ENCODE results near the gene ZNF491.
A peak's percentile ranks its signal among the peaks of the same experiment; 100 is the strongest.
"Not testable (repeated sequence)": the region's sequence is repeated elsewhere in the genome, so short reads cannot be mapped to it uniquely, and the experiment has no call there.

Gene ZNF491

DNA sequence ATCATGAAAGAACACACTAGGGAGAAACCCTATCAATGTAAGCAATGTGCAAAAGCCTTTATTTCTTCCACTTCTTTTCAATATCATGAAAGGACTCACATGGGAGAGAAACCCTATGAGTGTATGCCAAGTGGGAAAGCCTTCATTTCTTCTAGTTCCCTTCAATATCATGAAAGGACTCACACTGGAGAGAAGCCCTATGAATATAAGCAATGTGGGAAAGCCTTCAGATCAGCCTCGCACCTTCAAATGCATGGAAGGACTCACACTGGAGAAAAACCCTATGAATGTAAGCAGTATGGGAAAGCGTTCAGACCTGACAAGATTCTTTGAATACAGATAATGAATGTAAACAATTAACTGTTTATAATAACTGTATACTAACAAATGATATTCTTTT, 35.2 kb downstream of the ZNF491 start:
- Histone ChIP-seq H3K9ac (ENCODE audit: low read depth in 1 of 2, low read length in 2 of 2) (no peak overlapping the region), H3K9me3 (ENCODE audit: control insufficient read depth in 2 of 2, low read length in 2 of 2) (peaks cover 30 to 41% of the 10 kb centered on the region in 2 donors), H3K4me1 (ENCODE audit: control insufficient read depth in 2 of 2, insufficient read depth in 2 of 2, low read length in 2 of 2) (no peaks in the 10 kb centered on the region), H3K4me3 (ENCODE audit: low read length in 2 of 2) (no peak overlapping the region), H3K27me3 (ENCODE audit: control insufficient read depth in 2 of 2, insufficient read depth in 2 of 2, low read length in 2 of 2) (no peaks in the 10 kb centered on the region), H3K27ac (ENCODE audit: low read depth in 2 of 2, low read length in 2 of 2) (no peak overlapping the region), H3K36me3 (ENCODE audit: control insufficient read depth in 2 of 2, insufficient read depth in 2 of 2, low read length in 2 of 2) (peaks cover 46 to 49% of the 10 kb centered on the region in 2 donors)

DNA sequence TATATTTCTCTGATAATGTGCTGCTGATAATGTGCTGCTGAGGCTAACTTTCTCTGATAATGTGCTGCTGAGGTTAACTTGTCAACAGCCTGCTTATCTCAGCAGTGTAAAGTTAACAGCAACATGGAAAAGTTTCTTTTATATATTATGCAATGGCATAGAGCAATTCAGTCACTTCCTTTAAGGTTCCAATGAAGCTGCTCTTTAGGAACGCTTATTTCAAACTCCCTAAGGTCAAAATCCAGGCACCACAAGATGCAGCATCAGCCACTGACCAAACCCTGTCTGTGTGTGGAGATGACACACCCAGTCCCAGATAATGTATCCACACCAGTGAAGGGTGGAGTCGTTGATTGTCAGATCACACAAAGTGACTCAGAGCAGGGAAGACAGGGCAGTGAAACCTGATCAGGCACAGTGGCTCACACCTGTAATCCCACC, 37.3 kb downstream of the ZNF491 start:
- Histone ChIP-seq H3K36me3 (ENCODE audit: control insufficient read depth in 2 of 2, insufficient read depth in 2 of 2, low read length in 2 of 2) (peaks cover 28 to 32% of the 10 kb centered on the region in 2 donors), H3K9me3 (ENCODE audit: control insufficient read depth in 2 of 2, low read length in 2 of 2) (peaks cover 25 to 33% of the 10 kb centered on the region in 2 donors)
- H3K4me3 ChIP-seq (ENCODE audit: low read length in 2 of 2); H3K27ac ChIP-seq (ENCODE audit: low read depth in 2 of 2, low read length in 2 of 2); H3K4me1 ChIP-seq (ENCODE audit: control insufficient read depth in 2 of 2, insufficient read depth in 2 of 2, low read length in 2 of 2); H3K27me3 ChIP-seq (ENCODE audit: control insufficient read depth in 2 of 2, insufficient read depth in 2 of 2, low read length in 2 of 2); H3K9ac ChIP-seq (ENCODE audit: low read depth in 1 of 2, low read length in 2 of 2): not testable (repeated sequence)

GRCh38 chr19:11843722-11844121, 45.4 kb downstream of the ZNF491 start:
- Histone ChIP-seq H3K4me3 (ENCODE audit: low read length in 2 of 2) (no peak overlapping the region), H3K36me3 (ENCODE audit: control insufficient read depth in 2 of 2, insufficient read depth in 2 of 2, low read length in 2 of 2) (no peaks in the 10 kb centered on the region), H3K27me3 (ENCODE audit: control insufficient read depth in 2 of 2, insufficient read depth in 2 of 2, low read length in 2 of 2) (no peaks in the 10 kb centered on the region), H3K9ac (ENCODE audit: low read depth in 1 of 2, low read length in 2 of 2) (no peak overlapping the region), H3K27ac (ENCODE audit: low read depth in 2 of 2, low read length in 2 of 2) (no peak overlapping the region), H3K9me3 (ENCODE audit: control insufficient read depth in 2 of 2, low read length in 2 of 2) (no peaks in the 10 kb centered on the region), H3K4me1 (ENCODE audit: control insufficient read depth in 2 of 2, insufficient read depth in 2 of 2, low read length in 2 of 2) (peaks cover 2 to 4% of the 10 kb centered on the region in 2 donors)

DNA sequence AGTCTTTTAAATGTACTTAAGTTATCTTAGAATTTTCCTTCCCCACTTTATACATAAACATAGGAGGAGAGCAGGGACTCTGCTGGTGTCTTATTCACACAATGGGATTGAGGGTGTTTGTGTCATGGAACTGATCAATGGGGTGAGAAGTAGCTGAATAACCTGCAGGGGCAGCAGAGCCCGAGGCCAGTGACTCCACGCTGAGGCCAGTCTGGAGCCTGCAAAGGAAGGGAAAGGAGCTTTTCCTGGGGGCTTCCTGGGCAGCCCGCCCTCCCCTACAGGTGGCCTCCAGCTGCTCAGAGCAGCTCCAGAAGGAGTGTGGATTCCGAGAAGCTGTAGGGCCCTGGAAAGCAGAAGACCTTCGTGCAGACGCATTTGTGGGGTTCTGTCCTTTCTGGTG, 49.3 kb downstream of the ZNF491 start:
- not testable (repeated sequence) for H3K4me3 ChIP-seq (ENCODE audit: low read length in 2 of 2); H3K9me3 ChIP-seq (ENCODE audit: control insufficient read depth in 2 of 2, low read length in 2 of 2); H3K36me3 ChIP-seq (ENCODE audit: control insufficient read depth in 2 of 2, insufficient read depth in 2 of 2, low read length in 2 of 2); H3K9ac ChIP-seq (ENCODE audit: low read depth in 1 of 2, low read length in 2 of 2); H3K4me1 ChIP-seq (ENCODE audit: control insufficient read depth in 2 of 2, insufficient read depth in 2 of 2, low read length in 2 of 2); H3K27me3 ChIP-seq (ENCODE audit: control insufficient read depth in 2 of 2, insufficient read depth in 2 of 2, low read length in 2 of 2); H3K27ac ChIP-seq (ENCODE audit: low read depth in 2 of 2, low read length in 2 of 2)

DNA sequence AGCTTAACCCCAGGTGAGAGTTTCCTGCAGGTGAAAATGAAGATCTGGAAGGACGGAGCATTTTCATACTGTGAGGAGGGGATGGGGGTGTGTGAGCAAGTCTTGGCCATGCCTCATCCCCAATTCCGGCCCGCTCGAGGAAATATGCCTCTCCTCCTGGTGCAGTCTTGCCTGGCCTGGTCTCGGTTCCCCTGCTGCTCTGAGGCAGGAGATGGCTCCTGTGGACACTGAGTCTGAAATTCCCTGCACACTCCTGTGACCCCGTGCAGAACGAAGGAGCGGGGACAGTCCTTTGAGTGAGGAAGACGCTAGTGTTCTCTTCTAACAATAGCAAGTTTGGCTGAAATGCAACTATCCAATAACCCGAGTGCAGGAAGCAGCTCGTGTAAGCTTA, 49.9 kb downstream of the ZNF491 start:
- peak overlapping the region in 1 of 2 donors; percentile 77 for H3K27ac ChIP-seq (ENCODE audit: low read depth in 2 of 2, low read length in 2 of 2)
- no peaks in the 10 kb centered on the region for H3K36me3 ChIP-seq (ENCODE audit: control insufficient read depth in 2 of 2, insufficient read depth in 2 of 2, low read length in 2 of 2)
- H3K27me3 ChIP-seq (ENCODE audit: control insufficient read depth in 2 of 2, insufficient read depth in 2 of 2, low read length in 2 of 2) = no peaks in the 10 kb centered on the region
- no peaks in the 10 kb centered on the region for H3K9me3 ChIP-seq (ENCODE audit: control insufficient read depth in 2 of 2, low read length in 2 of 2)
- H3K4me3 ChIP-seq (ENCODE audit: low read length in 2 of 2) = peak overlapping the region; percentile 4 to 87
- no peak overlapping the region for H3K9ac ChIP-seq (ENCODE audit: low read depth in 1 of 2, low read length in 2 of 2)
- H3K4me1 ChIP-seq (ENCODE audit: control insufficient read depth in 2 of 2, insufficient read depth in 2 of 2, low read length in 2 of 2) = peaks cover 6 to 8% of the 10 kb centered on the region in 2 donors

DNA sequence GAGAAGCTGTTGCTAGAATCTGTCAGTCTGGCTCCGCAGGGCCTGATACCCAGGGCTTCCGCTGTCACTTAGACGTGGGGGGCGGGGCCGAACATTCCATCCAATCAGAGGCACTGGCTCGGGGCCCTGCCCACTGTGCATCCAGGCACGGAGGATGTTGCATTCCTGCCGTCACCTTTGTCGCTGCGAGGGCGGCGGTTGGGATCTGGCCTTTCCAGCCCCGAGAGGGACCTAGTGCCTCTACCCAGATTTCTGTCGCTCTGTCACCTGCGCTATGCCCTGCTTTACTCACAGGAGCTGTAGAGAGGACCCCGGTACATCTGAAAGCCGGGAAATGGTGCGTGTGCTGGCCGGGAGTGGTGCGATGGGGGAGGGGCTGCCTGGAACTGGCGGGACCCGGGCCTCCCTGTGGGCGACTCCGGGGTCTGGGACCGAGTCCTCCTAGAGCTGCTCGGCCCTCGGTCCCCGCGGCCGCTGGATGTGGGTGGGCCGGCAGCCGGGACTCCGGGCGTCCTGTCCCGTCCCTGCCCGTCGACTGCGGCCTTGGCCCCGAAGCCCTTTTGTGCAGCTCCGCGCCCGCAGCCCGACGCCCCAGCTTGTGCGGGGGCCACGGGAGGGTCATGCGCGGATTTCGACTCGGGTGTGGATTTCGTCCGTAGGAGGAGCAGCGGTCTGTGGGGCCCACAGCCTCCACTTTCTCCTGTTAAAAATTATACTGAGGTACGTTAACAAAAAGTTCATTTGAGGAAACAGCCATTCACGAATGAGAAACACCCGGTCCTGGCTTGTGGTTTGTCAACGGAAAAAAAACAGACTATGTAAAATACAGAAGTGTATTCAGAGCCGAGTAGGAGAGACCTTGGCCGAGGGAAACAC, 50.5 kb downstream of the ZNF491 start, which contains the start of gene ZNF439:
Gene ZNF439, plus strand, starts transcription at position 133 of the 876 bp plus-strand sequence. Its CDS starts 142 bp downstream, at position 275.
- H3K36me3 ChIP-seq (ENCODE audit: control insufficient read depth in 2 of 2, insufficient read depth in 2 of 2, low read length in 2 of 2) = no peaks in the 10 kb centered on the region
- H3K4me3 ChIP-seq (ENCODE audit: low read length in 2 of 2) = peak within 1 kb of the TSS; percentile 77 to 87
- H3K4me1 ChIP-seq (ENCODE audit: control insufficient read depth in 2 of 2, insufficient read depth in 2 of 2, low read length in 2 of 2) = peaks cover 6 to 8% of the 10 kb centered on the region in 2 donors
- H3K27me3 ChIP-seq (ENCODE audit: control insufficient read depth in 2 of 2, insufficient read depth in 2 of 2, low read length in 2 of 2) = no peaks in the 10 kb centered on the region
- H3K27ac ChIP-seq (ENCODE audit: low read depth in 2 of 2, low read length in 2 of 2) = peak within 1 kb of the TSS; percentile 32 to 77
- peak within 1 kb of the TSS; percentile 38 to 54 for H3K9ac ChIP-seq (ENCODE audit: low read depth in 1 of 2, low read length in 2 of 2)
- no peaks in the 10 kb centered on the region for H3K9me3 ChIP-seq (ENCODE audit: control insufficient read depth in 2 of 2, low read length in 2 of 2)

DNA sequence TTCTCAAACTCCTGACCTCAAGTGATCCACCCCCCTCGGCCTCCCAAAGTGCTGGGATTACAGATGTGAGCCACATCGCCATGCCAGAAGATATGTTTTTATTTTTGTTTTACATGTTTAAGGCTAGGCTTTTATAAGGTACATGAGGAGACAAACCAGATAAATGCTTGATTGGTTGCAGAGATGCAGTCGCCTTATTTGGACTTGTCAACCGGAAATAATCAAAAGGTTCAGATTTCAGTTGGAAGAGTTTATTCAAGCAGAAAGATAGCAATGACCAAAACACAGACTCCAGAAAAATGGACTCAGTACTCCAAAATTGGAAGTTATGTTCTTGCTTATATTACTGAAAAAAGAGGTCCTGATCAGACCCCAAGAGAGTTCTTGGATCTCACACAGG, 52.0 kb downstream of the ZNF491 start:
- not testable (repeated sequence) for H3K4me1 ChIP-seq (ENCODE audit: control insufficient read depth in 2 of 2, insufficient read depth in 2 of 2, low read length in 2 of 2); H3K27ac ChIP-seq (ENCODE audit: low read depth in 2 of 2, low read length in 2 of 2); H3K36me3 ChIP-seq (ENCODE audit: control insufficient read depth in 2 of 2, insufficient read depth in 2 of 2, low read length in 2 of 2); H3K4me3 ChIP-seq (ENCODE audit: low read length in 2 of 2); H3K9me3 ChIP-seq (ENCODE audit: control insufficient read depth in 2 of 2, low read length in 2 of 2); H3K9ac ChIP-seq (ENCODE audit: low read depth in 1 of 2, low read length in 2 of 2); H3K27me3 ChIP-seq (ENCODE audit: control insufficient read depth in 2 of 2, insufficient read depth in 2 of 2, low read length in 2 of 2)

DNA sequence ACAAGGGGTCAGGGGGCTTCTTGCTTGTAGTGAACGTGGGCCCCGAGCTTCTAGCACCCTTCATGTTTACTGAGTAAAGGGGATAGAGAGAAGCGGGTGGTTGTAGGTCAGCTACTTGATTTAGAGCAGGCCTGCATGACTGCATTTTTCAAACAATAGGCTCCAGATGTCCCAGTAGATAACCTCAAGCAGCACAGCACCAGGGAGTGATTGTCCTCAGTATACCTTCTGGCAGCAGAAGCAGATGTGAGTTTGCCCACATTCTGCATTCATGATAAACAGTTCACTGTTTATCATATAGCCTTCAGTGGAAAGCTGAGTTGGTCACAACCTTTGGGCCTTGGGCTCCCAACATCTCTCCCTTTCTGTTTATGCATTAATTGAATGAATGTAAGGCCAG, 55.0 kb downstream of the ZNF491 start:
- H3K27me3 ChIP-seq (ENCODE audit: control insufficient read depth in 2 of 2, insufficient read depth in 2 of 2, low read length in 2 of 2) = no peaks in the 10 kb centered on the region
- H3K4me3 ChIP-seq (ENCODE audit: low read length in 2 of 2) = no peak overlapping the region
- no peak overlapping the region for H3K27ac ChIP-seq (ENCODE audit: low read depth in 2 of 2, low read length in 2 of 2)
- peaks cover 0 to 4% of the 10 kb centered on the region in 2 donors for H3K36me3 ChIP-seq (ENCODE audit: control insufficient read depth in 2 of 2, insufficient read depth in 2 of 2, low read length in 2 of 2)
- peaks cover 11 to 13% of the 10 kb centered on the region in 2 donors for H3K4me1 ChIP-seq (ENCODE audit: control insufficient read depth in 2 of 2, insufficient read depth in 2 of 2, low read length in 2 of 2)
- H3K9ac ChIP-seq (ENCODE audit: low read depth in 1 of 2, low read length in 2 of 2) = no peak overlapping the region
- peaks cover 0 to 2% of the 10 kb centered on the region in 2 donors for H3K9me3 ChIP-seq (ENCODE audit: control insufficient read depth in 2 of 2, low read length in 2 of 2)

DNA sequence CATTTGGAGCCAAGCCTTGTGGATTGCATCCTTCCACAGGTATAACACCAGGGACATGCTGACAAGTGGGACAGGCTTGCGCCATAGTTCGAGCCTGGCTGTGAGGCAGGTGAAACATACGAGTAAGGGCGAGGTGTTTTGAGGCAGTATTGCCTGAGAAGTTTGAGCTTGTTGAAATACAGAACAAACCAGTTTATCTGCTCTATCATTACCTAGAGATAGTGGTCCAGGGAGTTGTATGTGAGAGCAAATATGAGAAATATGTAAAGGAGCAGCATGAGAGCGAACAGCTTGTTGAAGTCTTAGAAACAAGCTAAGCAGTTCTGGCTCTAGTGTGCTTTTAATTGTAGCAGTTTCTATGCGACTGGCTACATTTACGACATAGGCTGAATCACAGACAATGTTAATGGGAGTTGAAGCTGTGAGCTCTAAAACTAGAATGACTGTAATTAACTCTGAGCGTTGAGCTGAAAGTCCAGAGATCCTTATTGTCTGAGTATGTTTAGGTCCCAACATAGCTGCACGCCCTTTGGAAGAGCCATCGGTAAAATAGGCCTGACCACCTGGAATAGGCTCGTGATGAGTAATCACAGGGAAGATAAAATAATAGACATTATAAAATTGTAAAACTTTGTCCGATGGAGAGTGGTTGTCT, 58.4 kb downstream of the ZNF491 start:
- H3K27me3 ChIP-seq (ENCODE audit: control insufficient read depth in 2 of 2, insufficient read depth in 2 of 2, low read length in 2 of 2) = no peaks in the 10 kb centered on the region
- peak overlapping the region; percentile 70 to 78 for H3K27ac ChIP-seq (ENCODE audit: low read depth in 2 of 2, low read length in 2 of 2)
- H3K4me1 ChIP-seq (ENCODE audit: control insufficient read depth in 2 of 2, insufficient read depth in 2 of 2, low read length in 2 of 2) = peaks cover 7 to 8% of the 10 kb centered on the region in 2 donors
- peak overlapping the region in 1 of 2 donors; percentile 24 for H3K9ac ChIP-seq (ENCODE audit: low read depth in 1 of 2, low read length in 2 of 2)
- H3K9me3 ChIP-seq (ENCODE audit: control insufficient read depth in 2 of 2, low read length in 2 of 2) = peaks cover 2 to 4% of the 10 kb centered on the region in 2 donors
- peaks cover 0 to 4% of the 10 kb centered on the region in 2 donors for H3K36me3 ChIP-seq (ENCODE audit: control insufficient read depth in 2 of 2, insufficient read depth in 2 of 2, low read length in 2 of 2)
- peak overlapping the region; percentile 3 to 41 for H3K4me3 ChIP-seq (ENCODE audit: low read length in 2 of 2)
